Vagina (tissue), 2 donors: Measurements from ENCODE around the gene PTPN1. TPM values are rescaled to one million over a fixed set of nuclear protein-coding genes. Genes with fewer than 3 reads are reported as not detected.
A peak's percentile ranks its signal among the peaks of the same experiment; 100 is the strongest.

Experiments
- DNase-seq, 2 donors: peaks; one replicate each; pipeline ENCODE4 v3.0.0-alpha.2; 2017; ENCODE audit errors: extremely low spot score in 2 of 2
- H3K27ac ChIP-seq: fragments of 200-600 bp; sonication (generic); one replicate; pipeline ENCODE4 v1.5.1; 2019
- H3K27me3 ChIP-seq: fragments of 200-600 bp; sonication (generic); one replicate; pipeline ENCODE4 v1.5.1; 2019
- H3K36me3 ChIP-seq, 2 donors: fragments of 200-600 bp; sonication (generic); one replicate each; pipeline ENCODE4 v1.5.1; 2017 to 2019
- H3K4me1 ChIP-seq: fragments of 200-600 bp; sonication (generic); one replicate; pipeline ENCODE4 v1.5.1; 2019
- H3K4me3 ChIP-seq, 2 donors: fragments of 200-600 bp; sonication (generic); 1 replicate in 1 of 2; 2 replicates in 1 of 2; pipeline ENCODE4 v1.5.1; 2016 to 2019
- H3K9me3 ChIP-seq: fragments of 200-600 bp; sonication (generic); one replicate; pipeline ENCODE4 v1.5.1; 2019
- POLR2A ChIP-seq, 2 donors: fragments of 450-650 bp; IDR thresholded peaks; one replicate each; pipeline ENCODE4 v1.6.1; 2017; ENCODE audit warnings: antibody characterized with exemption in 2 of 2, mild to moderate bottlenecking in 2 of 2, moderate library complexity in 2 of 2
- POLR2AphosphoS5 ChIP-seq, 2 donors: sonication (generic); formaldehyde crosslinking; IDR thresholded peaks; one replicate each; pipeline ENCODE4 v1.9.0; 2017; ENCODE audit warnings: antibody characterized with exemption in 2 of 2, mild to moderate bottlenecking in 2 of 2, low read depth in 1 of 2; ENCODE audit not compliant: insufficient read depth in 1 of 2
- intact Hi-C: fragments of 100-400 bp; cut with DNase I; formaldehyde crosslinking; loops from one replicate; pipeline ENCODE4 v1.15.1; 2023
- total RNA-seq: library from RNA; depleted of rRNA; stranded (reverse); fragments of >200 nt; gene quantifications from one replicate; pipeline ENCODE4 v1.2.3, GENCODE V29; 2016
- TF ChIP-seq, protein P1 (sequence below), 3 experiments: fragments of 450-650 bp in 2 of 3; fragments of 200-600 bp in 1 of 3; sonication (generic) in 1 of 3; IDR thresholded peaks; one replicate each; pipeline ENCODE4 v1.5.1; 2017 to 2019; ENCODE audit warnings: antibody characterized with exemption in 3 of 3, mild to moderate bottlenecking in 2 of 3, moderate library complexity in 2 of 3

Gene PTPN1
- total RNA-seq, 1 donor from 2014 or later, result 25.3 TPM

DNA sequence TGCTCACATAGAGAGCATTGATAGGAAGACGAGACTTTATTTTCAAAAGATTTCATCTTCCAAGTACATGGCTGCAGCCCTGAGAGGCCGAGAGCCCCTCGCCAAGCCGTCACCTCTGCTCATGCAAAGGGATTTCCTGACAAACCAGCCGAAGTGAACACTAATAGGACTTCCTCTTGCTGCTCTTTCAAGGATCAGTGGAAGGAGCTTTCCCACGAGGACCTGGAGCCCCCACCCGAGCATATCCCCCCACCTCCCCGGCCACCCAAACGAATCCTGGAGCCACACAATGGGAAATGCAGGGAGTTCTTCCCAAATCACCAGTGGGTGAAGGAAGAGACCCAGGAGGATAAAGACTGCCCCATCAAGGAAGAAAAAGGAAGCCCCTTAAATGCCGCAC lies 69.3 kb downstream of the PTPN1 start:
- H3K36me3 ChIP-seq, result peaks cover 4 to 73% of the 10 kb centered on the region in 2 donors
- H3K27ac ChIP-seq, result peak overlapping the region; percentile 65

GRCh38 chr20:50580016-50580747 lies 70.0 kb downstream of the PTPN1 start:
- peaks cover 4 to 70% of the 10 kb centered on the region in 2 donors for H3K36me3 ChIP-seq
- no peak overlapping the region for H3K4me3 ChIP-seq
- DNase-seq, result no peak
- intact Hi-C loops, result no loop called here
- H3K9me3 ChIP-seq, result no peaks in the 10 kb centered on the region
- H3K27ac ChIP-seq, result peak overlapping the region; percentile 65
- no peaks in the 10 kb centered on the region for H3K27me3 ChIP-seq
- TF ChIP-seq POLR2A (IDR thresholded peaks at IDR 0.05) (no peak), POLR2AphosphoS5 (IDR thresholded peaks at IDR 0.05; ENCODE audit: insufficient read depth in 1 of 2, low read depth in 1 of 2) (peak in 1 of 2 donors; percentile 45)
- TF ChIP-seq, protein P1, sequence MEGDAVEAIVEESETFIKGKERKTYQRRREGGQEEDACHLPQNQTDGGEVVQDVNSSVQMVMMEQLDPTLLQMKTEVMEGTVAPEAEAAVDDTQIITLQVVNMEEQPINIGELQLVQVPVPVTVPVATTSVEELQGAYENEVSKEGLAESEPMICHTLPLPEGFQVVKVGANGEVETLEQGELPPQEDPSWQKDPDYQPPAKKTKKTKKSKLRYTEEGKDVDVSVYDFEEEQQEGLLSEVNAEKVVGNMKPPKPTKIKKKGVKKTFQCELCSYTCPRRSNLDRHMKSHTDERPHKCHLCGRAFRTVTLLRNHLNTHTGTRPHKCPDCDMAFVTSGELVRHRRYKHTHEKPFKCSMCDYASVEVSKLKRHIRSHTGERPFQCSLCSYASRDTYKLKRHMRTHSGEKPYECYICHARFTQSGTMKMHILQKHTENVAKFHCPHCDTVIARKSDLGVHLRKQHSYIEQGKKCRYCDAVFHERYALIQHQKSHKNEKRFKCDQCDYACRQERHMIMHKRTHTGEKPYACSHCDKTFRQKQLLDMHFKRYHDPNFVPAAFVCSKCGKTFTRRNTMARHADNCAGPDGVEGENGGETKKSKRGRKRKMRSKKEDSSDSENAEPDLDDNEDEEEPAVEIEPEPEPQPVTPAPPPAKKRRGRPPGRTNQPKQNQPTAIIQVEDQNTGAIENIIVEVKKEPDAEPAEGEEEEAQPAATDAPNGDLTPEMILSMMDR (IDR thresholded peaks at IDR 0.05), result peak; percentile 52 to 82 (median 64)
- H3K4me1 ChIP-seq, result peaks cover 8% of the 10 kb centered on the region

More for the DNA sequence above, 69.3 kb downstream of the PTPN1 start:
- Histone ChIP-seq H3K4me3 (no peak overlapping the region), H3K9me3 (no peaks in the 10 kb centered on the region), H3K27me3 (no peaks in the 10 kb centered on the region), H3K4me1 (peaks cover 8% of the 10 kb centered on the region)
- no peak for DNase-seq
- TF ChIP-seq, protein P1 (IDR thresholded peaks at IDR 0.05), result no peak
- TF ChIP-seq POLR2AphosphoS5 (IDR thresholded peaks at IDR 0.05; ENCODE audit: insufficient read depth in 1 of 2, low read depth in 1 of 2), result no peak
- no peak for TF ChIP-seq POLR2A (IDR thresholded peaks at IDR 0.05)
- intact Hi-C loops, result loop anchor here (5.0 kb wide), 1 partner anchor 97 kb away; no protein-coding TSS in a partner anchor

DNA sequence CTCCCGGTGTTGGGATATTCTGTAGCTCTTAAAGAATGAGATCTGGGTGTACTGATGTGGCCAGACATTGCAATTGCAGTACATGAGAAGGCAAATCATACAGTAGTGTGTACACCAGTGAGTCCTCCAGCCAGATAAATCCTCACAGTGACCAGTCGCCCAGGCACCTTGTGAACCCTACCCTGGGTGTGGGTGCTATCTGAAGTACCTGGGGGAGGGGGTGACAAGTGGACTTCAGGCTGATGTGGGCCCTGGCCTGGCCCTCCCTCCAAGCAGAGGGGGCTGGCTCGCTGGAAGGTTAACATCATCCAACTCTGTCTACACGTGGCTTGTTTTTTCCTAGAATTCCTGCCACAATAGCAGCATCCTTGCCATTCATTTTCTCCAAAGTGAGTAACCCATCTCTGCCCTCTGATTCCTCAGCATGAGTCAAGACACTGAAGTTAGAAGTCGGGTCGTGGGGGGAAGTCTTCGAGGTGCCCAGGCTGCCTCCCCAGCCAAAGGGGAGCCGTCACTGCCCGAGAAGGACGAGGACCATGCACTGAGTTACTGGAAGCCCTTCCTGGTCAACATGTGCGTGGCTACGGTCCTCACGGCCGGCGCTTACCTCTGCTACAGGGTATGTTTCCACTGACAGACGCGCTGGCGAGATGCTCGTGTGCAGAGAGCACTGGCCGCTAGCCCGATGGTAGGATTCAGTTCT lies 70.8 kb downstream of the PTPN1 start:
- intact Hi-C loops, result no loop called here
- peaks cover 4 to 74% of the 10 kb centered on the region in 2 donors for H3K36me3 ChIP-seq

GRCh38 chr20:50582092-50582491 lies 71.9 kb downstream of the PTPN1 start:
- Histone ChIP-seq H3K27me3 (no peaks in the 10 kb centered on the region), H3K9me3 (no peaks in the 10 kb centered on the region), H3K27ac (peak overlapping the region; percentile 36), H3K4me1 (peaks cover 14% of the 10 kb centered on the region), H3K36me3 (peaks cover 4 to 85% of the 10 kb centered on the region in 2 donors), H3K4me3 (no peak overlapping the region)
- TF ChIP-seq, protein P1 (IDR thresholded peaks at IDR 0.05), result no peak
- TF ChIP-seq POLR2AphosphoS5 (IDR thresholded peaks at IDR 0.05; ENCODE audit: insufficient read depth in 1 of 2, low read depth in 1 of 2) (no peak), POLR2A (IDR thresholded peaks at IDR 0.05) (no peak)
- DNase-seq, result no peak
- intact Hi-C loops, result loop anchor here (2.0 kb wide), 1 partner anchor 399 kb away; no protein-coding TSS in a partner anchor

More for the DNA sequence above, 70.8 kb downstream of the PTPN1 start:
- H3K4me1 ChIP-seq, result peaks cover 14% of the 10 kb centered on the region
- TF ChIP-seq POLR2AphosphoS5 (IDR thresholded peaks at IDR 0.05; ENCODE audit: insufficient read depth in 1 of 2, low read depth in 1 of 2) (no peak), POLR2A (IDR thresholded peaks at IDR 0.05) (no peak)
- TF ChIP-seq, protein P1 (IDR thresholded peaks at IDR 0.05), result no peak
- no peak overlapping the region for H3K4me3 ChIP-seq
- peak overlapping the region; percentile 65 for H3K27ac ChIP-seq
- DNase-seq, result no peak
- no peaks in the 10 kb centered on the region for H3K27me3 ChIP-seq
- no peaks in the 10 kb centered on the region for H3K9me3 ChIP-seq
